ENCODE data around the gene TTC9C. TPM values are rescaled to one million over a fixed set of nuclear protein-coding genes. Genes with fewer than 3 reads are reported as not detected.
"Not testable (repeated sequence)": the region's sequence is repeated elsewhere in the genome, so short reads cannot be mapped to it uniquely, and the experiment has no call there.

Gene TTC9C
- total RNA-seq, 1 experiment from 2014 or later, result 51.3 TPM

DNA sequence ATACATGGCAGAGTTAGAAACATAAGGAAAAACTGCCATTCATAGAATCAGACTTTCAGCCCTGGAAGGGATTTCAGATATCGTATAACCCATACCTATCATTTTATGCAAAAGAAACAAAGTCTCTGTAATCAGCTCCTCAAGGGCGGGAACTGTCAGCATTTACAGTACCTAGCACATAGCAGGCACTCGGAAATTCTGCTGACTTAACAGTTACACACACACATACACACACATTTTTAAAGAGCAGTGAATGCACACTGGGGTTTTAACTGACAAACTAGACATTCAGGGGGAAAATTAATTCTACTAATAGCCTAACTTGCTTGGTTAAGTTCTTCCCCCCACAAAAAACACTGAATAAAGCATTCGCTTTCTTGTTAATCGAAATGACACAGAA is 12.1 kb upstream of the TTC9C start:
- no peak overlapping the region for H3K4me3 ChIP-seq
- DNase-seq (ENCODE audit: low read depth in 1 of 2, low spot score in 2 of 2), result no peak

DNA sequence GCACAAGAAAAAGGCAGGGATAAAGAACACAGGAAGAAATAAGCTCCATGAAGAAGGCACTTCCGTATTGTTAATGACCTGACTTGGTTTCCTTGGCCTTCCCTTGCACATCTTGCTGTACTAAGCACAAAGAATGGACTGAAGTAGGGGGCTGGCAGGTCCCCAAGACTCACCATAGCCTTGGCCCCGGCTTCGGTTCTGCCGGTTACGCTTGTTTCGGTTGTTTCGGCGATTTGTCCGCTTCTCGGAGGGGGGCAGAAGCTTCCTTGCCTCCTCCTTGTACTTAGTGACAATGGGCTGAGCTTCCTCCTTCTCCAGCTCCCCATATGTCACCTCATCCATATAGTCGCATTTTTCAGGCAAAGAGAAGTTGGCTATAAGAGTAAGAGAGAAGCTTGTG is 11.5 kb upstream of the TTC9C start:
- Histone ChIP-seq H3K27ac (no peak overlapping the region), H3K36me3 (peaks cover 95% of the 10 kb centered on the region), H3K27me3 (replicated peaks) (no peaks in the 10 kb centered on the region), H3K4me3 (no peak overlapping the region), H3K4me1 (replicated peaks) (no peaks in the 10 kb centered on the region), H3K9me3 (replicated peaks) (no peaks in the 10 kb centered on the region)
- no peak for DNase-seq (ENCODE audit: low read depth in 1 of 2, low spot score in 2 of 2)

More for the DNA sequence above, 12.1 kb upstream of the TTC9C start:
- no peaks in the 10 kb centered on the region for H3K27me3 ChIP-seq (replicated peaks)
- H3K9me3 ChIP-seq (replicated peaks), result no peaks in the 10 kb centered on the region
- no peaks in the 10 kb centered on the region for H3K4me1 ChIP-seq (replicated peaks)
- H3K36me3 ChIP-seq, result peaks cover 95% of the 10 kb centered on the region
- no peak overlapping the region for H3K27ac ChIP-seq

DNA sequence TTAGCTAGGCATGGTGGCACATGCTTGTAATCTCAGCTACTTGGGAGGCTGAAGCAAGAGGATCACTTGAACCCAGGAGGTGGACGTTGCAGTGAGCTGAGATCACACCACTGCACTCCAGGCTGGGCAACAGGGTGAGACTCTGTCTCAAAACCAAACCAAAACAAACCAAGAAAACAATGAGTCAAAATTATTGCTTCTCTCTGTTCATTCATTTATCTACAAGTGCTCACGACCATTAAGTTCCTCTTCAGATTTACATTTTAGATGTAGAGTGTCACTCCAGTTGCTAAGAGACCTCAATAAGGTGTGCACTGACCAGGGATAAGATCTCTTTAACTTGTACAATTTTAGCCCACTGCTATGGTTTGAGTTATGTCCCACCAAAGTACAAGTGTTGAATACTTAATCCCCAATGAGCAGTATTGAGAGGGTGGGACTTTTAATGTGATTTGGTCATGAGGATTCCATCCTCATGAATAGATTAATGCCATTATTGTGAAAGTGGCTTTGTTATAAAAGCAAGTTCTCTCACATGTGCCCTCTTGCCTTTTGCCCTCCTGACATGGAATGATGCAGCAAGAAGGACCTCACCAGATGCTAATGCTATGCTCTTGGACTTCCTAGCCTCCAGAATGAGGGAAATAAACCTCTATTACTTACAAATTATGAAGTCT is 8.8 kb upstream of the TTC9C start:
- H3K4me1 ChIP-seq (replicated peaks), result peaks cover 7% of the 10 kb centered on the region
- no peaks in the 10 kb centered on the region for H3K9me3 ChIP-seq (replicated peaks)

DNA sequence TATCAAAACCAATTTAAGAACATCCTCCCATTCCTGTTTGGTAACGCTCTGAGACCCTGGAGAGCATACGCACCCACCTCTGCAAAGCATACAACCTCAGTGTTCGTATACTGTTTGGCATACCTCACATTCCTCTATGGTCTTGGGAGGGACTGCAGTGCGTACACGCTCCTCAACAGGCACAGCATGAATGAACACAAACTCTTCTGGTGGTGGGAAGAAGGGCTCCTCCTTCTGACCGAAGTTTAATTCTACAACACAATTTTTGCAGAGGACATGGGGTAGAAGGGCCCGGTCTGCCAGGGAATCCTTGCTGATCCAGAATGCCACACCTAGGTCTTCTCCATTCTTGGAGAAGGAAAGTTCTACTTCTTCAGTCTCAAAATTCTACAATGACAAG is 6.3 kb upstream of the TTC9C start:
- Histone ChIP-seq H3K27ac (no peak overlapping the region), H3K4me1 (replicated peaks) (peaks cover 12% of the 10 kb centered on the region), H3K9me3 (replicated peaks) (no peaks in the 10 kb centered on the region), H3K4me3 (no peak overlapping the region), H3K27me3 (replicated peaks) (no peaks in the 10 kb centered on the region), H3K36me3 (peaks cover 99% of the 10 kb centered on the region)
- DNase-seq (ENCODE audit: low read depth in 1 of 2, low spot score in 2 of 2), result peak in 1 of 2 experiments; percentile 35

More for the DNA sequence above, 8.8 kb upstream of the TTC9C start:
- H3K27me3 ChIP-seq (replicated peaks), result no peaks in the 10 kb centered on the region
- H3K4me3 ChIP-seq, result no peak overlapping the region
- peaks cover 97% of the 10 kb centered on the region for H3K36me3 ChIP-seq
- no peak overlapping the region for H3K27ac ChIP-seq
- no peak for DNase-seq (ENCODE audit: low read depth in 1 of 2, low spot score in 2 of 2)

DNA sequence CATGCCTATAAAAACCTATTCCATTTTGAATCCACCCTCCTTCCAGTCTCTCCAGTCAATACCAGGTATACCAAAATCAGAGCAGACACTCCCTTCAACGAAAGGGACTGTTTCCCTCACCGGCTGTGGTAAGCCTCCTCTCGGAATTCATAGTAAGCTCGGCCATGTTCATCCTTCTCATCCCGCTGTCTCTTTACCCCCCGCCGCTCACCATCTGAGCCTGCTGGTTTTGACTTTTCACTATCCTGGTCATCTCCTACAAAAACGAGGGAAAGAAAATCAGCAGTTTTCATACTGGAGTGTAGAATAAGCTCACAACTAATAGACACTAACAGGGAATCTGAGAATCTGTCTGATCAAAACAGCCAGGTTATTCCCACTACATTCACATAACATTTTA is 4.1 kb upstream of the TTC9C start:
- no peaks in the 10 kb centered on the region for H3K9me3 ChIP-seq (replicated peaks)
- peaks cover 79% of the 10 kb centered on the region for H3K36me3 ChIP-seq
- no peak overlapping the region for H3K4me3 ChIP-seq
- no peaks in the 10 kb centered on the region for H3K27me3 ChIP-seq (replicated peaks)
- no peak overlapping the region for H3K27ac ChIP-seq
- peaks cover 12% of the 10 kb centered on the region for H3K4me1 ChIP-seq (replicated peaks)
- DNase-seq (ENCODE audit: low read depth in 1 of 2, low spot score in 2 of 2), result no peak

DNA sequence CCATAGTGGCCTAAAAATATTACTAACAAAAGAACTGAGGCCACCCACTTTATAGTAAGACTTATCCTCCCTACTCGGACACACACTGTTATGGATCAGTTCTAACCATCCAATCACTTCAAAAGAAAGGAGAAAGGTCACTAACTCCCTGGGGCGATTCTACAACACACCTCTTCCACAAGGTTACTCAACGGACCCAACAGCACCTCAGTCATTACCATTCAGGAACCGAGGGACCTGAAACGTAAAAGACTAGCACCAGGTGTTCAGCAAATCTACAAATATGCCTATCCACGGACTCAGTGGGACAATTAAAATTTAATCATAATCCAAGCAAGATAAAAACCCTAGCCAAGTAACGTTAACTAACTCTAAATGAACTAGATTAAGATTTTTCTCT is 2.6 kb upstream of the TTC9C start:
- Histone ChIP-seq H3K27me3 (replicated peaks) (no peaks in the 10 kb centered on the region), H3K36me3 (peaks cover 74% of the 10 kb centered on the region), H3K4me1 (replicated peaks) (peaks cover 19% of the 10 kb centered on the region), H3K27ac (no peak overlapping the region), H3K9me3 (replicated peaks) (no peaks in the 10 kb centered on the region), H3K4me3 (peak overlapping the region; percentile 90)
- DNase-seq (ENCODE audit: low read depth in 1 of 2, low spot score in 2 of 2), result peak in 1 of 2 experiments; percentile 44

DNA sequence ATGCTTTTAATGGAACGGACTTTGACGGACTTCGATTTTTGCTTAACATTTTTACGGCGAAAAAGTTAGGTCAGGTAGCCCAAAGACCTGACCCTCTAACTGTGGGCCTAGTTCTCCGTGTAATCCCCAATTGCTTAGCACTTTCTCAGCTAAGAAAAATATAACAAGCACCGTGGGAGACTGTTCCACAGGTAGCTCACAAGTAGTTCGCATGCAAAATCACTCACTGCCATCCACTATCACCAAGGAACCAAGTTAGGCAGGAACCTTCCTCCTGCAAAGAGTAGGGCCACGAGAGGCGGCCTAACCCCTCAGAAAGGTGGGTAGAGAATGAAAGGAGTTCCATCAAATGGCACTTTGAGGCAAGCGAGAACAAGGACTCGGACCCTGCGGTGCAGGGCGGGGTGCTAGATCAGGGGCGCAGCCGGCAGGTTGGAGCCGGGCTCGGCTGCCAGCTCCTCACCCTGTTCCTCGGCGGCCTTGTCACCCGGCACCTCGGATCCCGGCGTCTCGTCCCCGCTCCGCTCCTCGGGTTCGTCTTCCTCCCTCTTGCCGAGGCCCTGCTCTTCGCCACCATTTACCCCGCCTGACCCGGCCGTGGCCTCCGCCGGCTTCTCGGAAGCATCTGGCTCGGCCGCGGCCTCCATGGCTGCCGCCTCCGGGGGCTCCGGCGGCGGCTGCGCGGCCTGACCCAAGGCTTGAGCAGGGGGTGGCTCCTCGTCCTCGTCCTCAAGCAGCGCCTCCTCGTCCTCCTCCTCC is 2.0 kb upstream of the TTC9C start:
- H3K36me3 ChIP-seq, result peaks cover 73% of the 10 kb centered on the region
- peak overlapping the region; percentile 80 for H3K27ac ChIP-seq
- no peak for DNase-seq (ENCODE audit: low read depth in 1 of 2, low spot score in 2 of 2)
- H3K27me3 ChIP-seq (replicated peaks), result no peaks in the 10 kb centered on the region
- peaks cover 19% of the 10 kb centered on the region for H3K4me1 ChIP-seq (replicated peaks)
- peak overlapping the region; percentile 90 for H3K4me3 ChIP-seq
- no peaks in the 10 kb centered on the region for H3K9me3 ChIP-seq (replicated peaks)

DNA sequence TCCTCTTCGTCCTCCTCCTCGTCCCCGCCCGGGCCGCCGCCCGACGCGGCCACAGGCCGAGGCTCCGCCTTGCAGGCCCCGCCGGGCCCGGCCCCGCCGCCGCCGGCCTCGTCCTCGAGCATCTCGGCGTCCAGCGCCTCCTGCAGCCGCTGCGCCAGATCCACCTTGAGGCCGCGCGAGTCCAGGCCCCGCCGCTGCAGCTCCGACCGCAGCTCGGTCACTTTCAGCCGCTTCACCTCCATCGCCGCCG is 1.4 kb upstream of the TTC9C start:
- H3K27me3 ChIP-seq (replicated peaks), result no peaks in the 10 kb centered on the region
- peak overlapping the region; percentile 90 for H3K4me3 ChIP-seq
- peaks cover 19% of the 10 kb centered on the region for H3K4me1 ChIP-seq (replicated peaks)
- DNase-seq (ENCODE audit: low read depth in 1 of 2, low spot score in 2 of 2), result no peak
- no peaks in the 10 kb centered on the region for H3K9me3 ChIP-seq (replicated peaks)
- peaks cover 69% of the 10 kb centered on the region for H3K36me3 ChIP-seq
- peak overlapping the region; percentile 80 for H3K27ac ChIP-seq

DNA sequence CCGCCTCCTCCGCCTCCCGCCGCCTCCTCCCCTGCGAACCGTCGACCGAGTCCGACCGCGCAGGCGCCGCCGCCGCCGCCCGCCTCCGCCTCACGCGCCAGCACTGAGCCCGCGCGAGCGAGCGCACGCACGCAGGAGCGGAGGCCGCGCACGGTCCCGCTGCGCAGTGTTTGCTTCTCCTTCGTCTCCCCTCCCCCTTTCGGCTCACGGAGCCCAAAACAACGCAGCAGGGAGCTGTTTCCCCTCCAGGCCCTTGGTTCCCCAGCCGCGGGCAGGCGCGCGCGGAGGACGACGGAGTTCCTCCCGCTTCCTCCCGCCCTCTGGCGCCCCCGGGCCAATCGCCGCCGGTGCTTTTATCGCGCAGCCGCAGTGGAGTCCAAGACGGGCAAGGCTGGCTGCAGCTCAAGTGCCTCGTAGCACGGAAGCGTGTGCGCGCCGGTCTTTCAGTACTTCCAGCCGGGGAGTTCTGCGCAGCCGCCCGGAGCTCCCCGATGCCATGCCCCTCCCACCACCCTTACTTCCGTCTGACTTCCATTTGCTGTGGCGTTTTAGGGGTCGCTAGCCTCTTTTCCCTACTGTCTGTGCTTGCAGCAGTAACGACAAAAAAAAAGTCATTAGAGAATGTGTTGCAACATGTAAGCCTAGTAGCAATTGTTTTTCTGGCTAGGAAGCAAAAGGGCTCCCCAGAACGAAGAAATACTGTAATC is 968 bp upstream of the TTC9C start, which contains the start of gene HNRNPUL2:
HNRNPUL2 (minus strand) TSS at position 293 of the 707 bp plus-strand sequence. CDS start 301 bp downstream, outside the sequence.
- Histone ChIP-seq H3K27me3 (replicated peaks) (no peaks in the 10 kb centered on the region), H3K9me3 (replicated peaks) (no peaks in the 10 kb centered on the region), H3K36me3 (peaks cover 66% of the 10 kb centered on the region), H3K4me1 (replicated peaks) (peaks cover 19% of the 10 kb centered on the region), H3K27ac (peak within 1 kb of the TSS; percentile 80), H3K4me3 (peak within 1 kb of the TSS; percentile 90)
- DNase-seq (ENCODE audit: low read depth in 1 of 2, low spot score in 2 of 2), result peak; percentile 100

DNA sequence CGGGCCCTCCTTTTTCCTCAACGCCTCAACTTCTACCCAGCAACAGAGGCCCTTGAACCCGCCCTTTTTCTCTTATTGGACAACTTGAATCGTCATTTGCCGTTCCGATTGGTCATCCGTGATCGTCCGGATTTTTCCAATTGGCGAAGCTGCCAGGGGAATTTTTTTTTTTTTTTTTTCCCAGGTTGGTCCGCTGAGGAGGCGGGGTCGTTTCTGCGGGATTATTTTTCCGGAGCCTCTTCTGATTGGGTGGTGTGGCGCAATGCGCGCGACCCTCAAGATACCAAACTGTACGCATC is 465 bp upstream of the TTC9C start:
- H3K27ac ChIP-seq, result peak overlapping the region; percentile 80
- peak; percentile 98 to 100 for DNase-seq (ENCODE audit: low read depth in 1 of 2, low spot score in 2 of 2)

DNA sequence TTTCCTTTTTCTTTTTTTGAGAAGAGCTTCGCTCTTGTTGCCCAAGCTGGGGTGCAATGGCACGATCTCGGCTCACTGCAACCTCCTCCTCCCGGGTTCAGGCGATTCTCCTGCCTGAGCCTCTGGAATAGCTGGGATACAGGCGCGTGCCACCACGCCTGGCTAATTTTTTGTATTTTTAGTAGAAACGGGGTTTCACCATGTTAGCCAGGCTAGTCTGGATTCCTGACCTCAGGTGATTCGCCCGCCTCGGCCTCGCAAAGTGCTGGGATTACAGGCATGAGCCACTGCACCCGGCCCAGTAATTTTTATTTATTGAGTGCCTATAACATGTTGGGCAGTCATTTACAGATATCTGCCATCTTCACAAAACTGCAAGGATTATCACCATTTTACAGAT is 1.8 kb downstream of the TTC9C start:
- not testable (repeated sequence) for H3K9me3 ChIP-seq (replicated peaks); H3K27ac ChIP-seq; H3K27me3 ChIP-seq (replicated peaks); DNase-seq (ENCODE audit: low read depth in 1 of 2, low spot score in 2 of 2); H3K4me1 ChIP-seq (replicated peaks)
- Histone ChIP-seq H3K36me3 (peaks cover 66% of the 10 kb centered on the region), H3K4me3 (peak overlapping the region; percentile 90; the same call in 1 of the 2 replicates)

More for the DNA sequence above, 465 bp upstream of the TTC9C start:
- Histone ChIP-seq H3K9me3 (replicated peaks) (no peaks in the 10 kb centered on the region), H3K27me3 (replicated peaks) (no peaks in the 10 kb centered on the region), H3K36me3 (peaks cover 66% of the 10 kb centered on the region), H3K4me1 (replicated peaks) (peaks cover 19% of the 10 kb centered on the region), H3K4me3 (peak overlapping the region; percentile 90)

DNA sequence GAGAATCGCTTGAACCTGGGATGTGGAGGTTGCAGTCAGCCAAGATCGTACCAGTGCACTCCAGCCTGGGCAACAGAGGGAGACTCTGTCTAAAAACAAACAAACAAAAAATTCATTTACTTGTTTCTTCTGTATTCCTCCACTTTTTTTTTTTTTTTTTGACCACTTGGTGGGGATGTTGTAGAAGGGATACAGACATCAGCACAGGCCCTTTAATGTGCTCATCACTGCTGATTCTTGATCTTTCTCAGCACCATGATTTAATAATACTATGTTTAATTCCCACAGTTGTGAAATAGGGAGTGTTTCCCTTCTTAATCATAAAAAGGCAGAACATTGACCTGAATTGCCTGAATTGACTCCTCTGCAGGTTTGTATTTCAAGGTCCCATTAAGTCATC is 4.5 kb downstream of the TTC9C start:
- no peak overlapping the region for H3K4me3 ChIP-seq
- peak in 1 of 2 experiments; percentile 30 for DNase-seq (ENCODE audit: low read depth in 1 of 2, low spot score in 2 of 2)
- no peaks in the 10 kb centered on the region for H3K27me3 ChIP-seq (replicated peaks)
- no peaks in the 10 kb centered on the region for H3K9me3 ChIP-seq (replicated peaks)
- peaks cover 73% of the 10 kb centered on the region for H3K36me3 ChIP-seq
- H3K27ac ChIP-seq, result no peak overlapping the region
- H3K4me1 ChIP-seq (replicated peaks), result peaks cover 7% of the 10 kb centered on the region

DNA sequence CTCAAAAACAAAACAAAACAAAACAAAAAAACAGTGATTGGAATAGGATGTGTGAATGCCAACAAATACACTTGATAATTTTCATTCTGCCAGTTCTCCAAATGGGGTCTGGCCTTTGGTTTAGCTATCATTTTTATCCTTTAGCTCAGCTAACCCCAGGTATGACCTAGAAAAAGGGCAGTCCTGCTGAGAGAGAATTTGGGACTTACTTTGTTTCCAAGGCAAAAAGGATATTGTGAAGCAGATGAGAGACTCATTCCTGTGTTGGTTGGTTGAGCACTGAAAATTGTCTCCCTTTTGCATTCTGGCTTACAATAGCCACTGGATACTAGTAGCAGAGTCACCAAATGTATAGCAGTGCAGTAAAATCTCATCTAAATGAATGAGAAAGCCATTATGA is 8.9 kb downstream of the TTC9C start:
- Histone ChIP-seq H3K27me3 (replicated peaks) (no peaks in the 10 kb centered on the region), H3K4me1 (replicated peaks) (no peaks in the 10 kb centered on the region), H3K27ac (no peak overlapping the region), H3K9me3 (replicated peaks) (no peaks in the 10 kb centered on the region), H3K4me3 (no peak overlapping the region), H3K36me3 (peaks cover 96% of the 10 kb centered on the region)
- no peak for DNase-seq (ENCODE audit: low read depth in 1 of 2, low spot score in 2 of 2)
